ENCODE results near the gene LAMC1. TPM values are rescaled to one million over a fixed set of nuclear protein-coding genes. Genes with fewer than 3 reads are reported as not detected.

The LAMC1 gene
- total and polyA plus RNA-seq, 2 of the 4 experiments (the other 2 are of a cell fraction), result 249 to 394 TPM

- BruUV-seq (replicated peaks), result no TSS peak
- H3K4me1 ChIP-seq (ENCODE audit: control insufficient read depth, insufficient read depth, low read length), result peaks cover 22% of the 10 kb centered on the region
- no peak overlapping the region for H2AK5ac ChIP-seq (ENCODE audit: low read depth, low read length)
- no peak overlapping the region for H2BK5ac ChIP-seq (ENCODE audit: low read depth, low read length, poor library complexity, severe bottlenecking)
- no peak overlapping the region for H2AFZ ChIP-seq (replicated peaks; ENCODE audit: low read length, poor library complexity)
- H3K27ac ChIP-seq (ENCODE audit: insufficient read depth, low read length), result no peak overlapping the region
- H3K9ac ChIP-seq (ENCODE audit: low read depth, low read length), result no peak overlapping the region
- in situ Hi-C loops (cut with MboI; ENCODE audit: low sequenced_read_pairs), result no loop called here
- no peak overlapping the region for H2BK20ac ChIP-seq (ENCODE audit: low read depth, low read length)
- peaks cover 7 to 65% of the 10 kb centered on the region in 2 experiments for H3K79me1 ChIP-seq (ENCODE audit: low read depth in 1 of 2, low read length in 2 of 2)
- no CpG with 5 or more reads among the region's 4 CpGs for WGBS, 2 experiments (ENCODE audit: extremely low coverage in 2 of 2, insufficient read length in 1 of 2)
- intact Hi-C loops (cut with micrococcal nuclease), result no loop called here
- no peak overlapping the region for H3K4me3 ChIP-seq (ENCODE audit: insufficient read depth, low read depth, low read length)
- no peak overlapping the region for H3K4ac ChIP-seq (ENCODE audit: low read depth, low read length)
- H4K5ac ChIP-seq (ENCODE audit: low read depth, low read length), result no peak overlapping the region
- ChIA-PET POLR2A (ENCODE audit: unreplicated experiment) (interaction anchor here (0.6 kb wide), 1 partner anchor 1492 kb away, joined by 11 read pairs; no protein-coding TSS in a partner anchor), CTCF (interaction anchor here (0.6 kb wide), 1 partner anchor 242 kb away, joined by 3 read pairs; no protein-coding TSS in a partner anchor)
- peaks cover 4% of the 10 kb centered on the region for H3K36me3 ChIP-seq (ENCODE audit: control insufficient read depth, insufficient read depth, low read length)
- no peak overlapping the region for H4K91ac ChIP-seq (ENCODE audit: insufficient read depth, low read depth, low read length)
- TF ChIP-seq CHD1 (IDR thresholded peaks at IDR 0.05; ENCODE audit: low read depth, low read length), result no peak
- no peak for TF ChIP-seq RCOR1 (IDR thresholded peaks at IDR 0.05; ENCODE audit: insufficient replicate concordance, low read length)
- no peak overlapping the region for H4K8ac ChIP-seq (ENCODE audit: low read depth in 2 of 2, low read length in 2 of 2)
- no peaks in the 10 kb centered on the region for H3K9me3 ChIP-seq (ENCODE audit: control insufficient read depth, insufficient read depth, low read length)
- no peak overlapping the region for H2AK9ac ChIP-seq (replicated peaks; ENCODE audit: low read depth, low read length, poor library complexity)
- peak overlapping the region; percentile 17; the same call in 1 of the 2 replicates for H3K23ac ChIP-seq (ENCODE audit: low read depth, low read length)
- H3K14ac ChIP-seq (replicated peaks; ENCODE audit: low read depth, low read length), result no peak overlapping the region
- no peak overlapping the region for H3K4me2 ChIP-seq (ENCODE audit: low read depth, low read length)
- DNase-seq (no peak), ATAC-seq (ENCODE audit: low read depth) (no peak)
- H3K18ac ChIP-seq (ENCODE audit: low read depth, low read length), result no peak overlapping the region
- H2BK15ac ChIP-seq (ENCODE audit: low read depth, low read length), result no peak overlapping the region
- H3K27me3 ChIP-seq (ENCODE audit: control insufficient read depth, insufficient read depth, low read length), result no peaks in the 10 kb centered on the region
- no peak overlapping the region for H2BK120ac ChIP-seq (ENCODE audit: low read depth, low read length)
- peaks cover 16% of the 10 kb centered on the region for H3K9me1 ChIP-seq (ENCODE audit: insufficient read depth, low read length)
- dilution Hi-C loops (cut with HindIII; ENCODE audit: low sequenced_read_pairs, unreplicated experiment), result no loop called here
- H3K56ac ChIP-seq (ENCODE audit: extremely low read depth, insufficient read depth, low read length), result no peak overlapping the region
- H4K20me1 ChIP-seq (ENCODE audit: insufficient read depth, low read length), result peaks cover 85% of the 10 kb centered on the region
Observed at GRCh38 chr1:183038333-183038866, 15.2 kb downstream of the LAMC1 start.

Measured in IMR-90 (cell line).